ENCODE results near the gene KLC3. TPM values are rescaled to one million over a fixed set of nuclear protein-coding genes. Genes with fewer than 3 reads are reported as not detected.
A peak's percentile ranks its signal among the peaks of the same experiment; 100 is the strongest.

KLC3 gene
- total RNA-seq, 1 experiment from 2014 or later: not detected

DNA sequence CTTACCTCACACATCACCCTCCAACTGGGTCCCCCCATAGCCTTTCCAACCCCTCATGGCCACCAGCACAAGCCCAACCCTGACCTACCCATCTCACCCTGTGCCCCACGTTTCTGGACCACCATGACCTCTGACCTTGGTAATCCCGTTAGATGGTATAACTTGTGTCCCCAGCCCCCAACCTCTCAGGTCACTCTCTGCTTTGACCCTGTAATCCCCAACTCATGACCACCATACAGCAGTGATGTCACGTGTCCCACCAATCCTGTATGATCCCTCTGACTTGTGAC, 8.5 kb downstream of the KLC3 start:
- DNase-seq (ENCODE audit: low spot score): no peak

DNA sequence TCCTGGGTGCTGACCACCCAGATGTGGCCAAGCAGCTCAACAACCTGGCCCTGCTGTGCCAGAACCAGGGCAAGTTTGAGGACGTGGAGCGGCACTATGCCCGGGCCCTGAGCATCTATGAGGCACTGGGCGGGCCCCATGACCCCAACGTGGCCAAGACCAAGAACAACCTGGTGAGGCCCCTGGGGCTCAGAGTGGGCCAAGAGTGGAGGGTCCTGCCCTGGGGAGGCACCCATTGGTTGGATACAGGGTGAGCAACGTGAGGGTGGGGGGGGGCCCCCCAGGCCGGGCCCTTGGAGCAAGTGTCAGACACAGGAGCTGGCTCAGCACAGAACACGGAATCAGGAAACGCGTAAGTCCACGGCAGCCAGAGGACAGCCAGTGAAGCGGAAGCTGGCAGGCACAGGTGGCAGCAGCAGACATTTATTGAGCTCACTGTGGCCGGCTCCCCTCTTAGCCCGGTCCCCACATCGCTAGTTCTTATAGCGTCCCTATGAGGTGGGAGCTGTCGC, 8.9 kb downstream of the KLC3 start:
- no peak for DNase-seq (ENCODE audit: low spot score)

DNA sequence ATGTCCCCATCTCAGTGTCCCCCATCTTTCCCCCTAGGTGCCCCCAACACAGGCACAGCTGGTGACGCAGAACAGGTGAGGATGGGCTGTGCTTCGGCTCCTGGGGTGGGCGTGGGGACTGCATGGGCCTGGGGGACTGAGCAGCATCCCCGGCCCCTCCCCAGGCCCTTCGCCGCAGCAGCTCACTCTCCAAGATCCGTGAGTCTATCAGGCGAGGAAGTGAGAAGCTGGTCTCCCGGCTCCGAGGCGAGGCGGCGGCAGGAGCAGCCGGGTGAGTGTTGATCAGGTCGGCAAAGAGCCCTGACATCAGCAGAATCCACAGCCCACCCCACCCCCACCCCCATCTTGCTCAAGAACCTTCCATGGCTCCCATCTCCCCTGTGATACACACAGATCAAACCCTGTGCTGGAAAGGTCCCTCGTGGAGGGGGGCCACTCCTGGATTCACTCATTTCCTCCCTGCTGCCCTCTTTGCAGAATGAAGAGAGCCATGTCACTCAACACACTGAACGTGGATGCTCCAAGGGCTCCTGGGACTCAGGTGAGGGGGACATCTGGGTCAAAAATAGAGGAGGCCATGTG, 10.0 kb downstream of the KLC3 start:
- no peak for DNase-seq (ENCODE audit: low spot score)

DNA sequence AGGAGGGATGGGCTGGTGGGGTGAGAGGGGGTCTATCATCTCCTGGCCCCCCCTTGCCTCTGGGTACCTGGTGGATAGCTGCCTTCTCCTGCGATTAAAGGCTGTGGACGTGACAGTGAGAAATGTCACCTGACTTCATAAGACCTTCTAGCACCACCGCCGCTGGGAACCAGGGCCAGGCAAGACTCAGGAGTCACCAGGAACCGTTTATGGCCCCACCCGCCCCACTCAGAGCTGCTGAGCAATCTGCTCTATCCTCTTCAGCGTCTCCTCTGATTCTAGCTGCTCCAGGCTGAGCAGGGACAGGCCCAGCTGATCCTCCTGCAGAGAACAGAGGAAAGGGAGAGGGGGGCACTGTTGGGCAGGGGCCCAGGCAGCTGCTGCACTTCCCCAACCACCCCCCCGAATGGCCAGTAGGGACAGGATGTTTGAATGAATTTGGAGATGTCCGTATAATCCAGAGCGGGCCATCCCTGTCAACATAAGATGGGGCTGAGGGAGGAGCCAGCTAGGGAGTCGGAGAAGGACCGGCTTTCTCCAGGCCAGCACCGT, 10.9 kb downstream of the KLC3 start:
- DNase-seq (ENCODE audit: low spot score): no peak

DNA sequence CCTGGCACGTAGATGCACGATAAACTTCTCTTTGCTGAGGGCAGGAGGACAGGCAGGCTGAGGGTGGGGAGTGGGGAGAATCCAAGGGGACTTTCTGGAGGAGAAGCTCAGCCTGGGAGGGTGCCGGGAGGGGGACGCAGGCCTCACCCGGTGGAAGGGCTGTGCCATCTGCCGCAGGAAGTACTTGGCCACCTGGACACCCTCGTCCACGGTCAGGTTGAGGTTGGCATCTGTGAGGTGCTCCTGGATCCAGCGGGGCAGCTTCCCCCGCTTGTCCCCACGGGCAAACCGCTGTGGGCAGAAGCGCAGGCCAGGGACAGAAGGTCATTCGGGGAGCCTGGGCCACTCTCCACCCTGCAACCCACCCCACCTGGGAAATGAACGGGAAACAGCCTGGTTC, 11.5 kb downstream of the KLC3 start:
- DNase-seq (ENCODE audit: low spot score): no peak

DNA sequence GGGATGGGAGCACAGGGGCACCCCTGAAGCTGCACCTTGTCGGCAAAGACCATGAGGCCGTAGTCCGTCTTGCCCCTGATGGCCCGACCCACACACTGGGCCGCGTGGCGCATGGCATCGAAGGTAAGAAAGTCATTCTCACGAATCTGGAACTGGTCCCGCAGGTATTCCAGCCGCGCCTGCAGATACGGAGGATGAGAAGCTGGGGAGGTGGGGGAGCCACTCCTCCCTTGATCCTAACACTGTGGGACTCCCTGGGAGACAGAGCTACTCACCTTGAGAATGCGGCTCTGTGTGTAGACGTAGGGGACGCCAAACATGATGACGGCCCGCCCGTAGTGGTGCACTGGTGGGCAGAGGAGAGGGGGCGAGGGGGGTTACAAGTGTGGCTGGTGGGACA, 11.9 kb downstream of the KLC3 start:
- no peak for DNase-seq (ENCODE audit: low spot score)

DNA sequence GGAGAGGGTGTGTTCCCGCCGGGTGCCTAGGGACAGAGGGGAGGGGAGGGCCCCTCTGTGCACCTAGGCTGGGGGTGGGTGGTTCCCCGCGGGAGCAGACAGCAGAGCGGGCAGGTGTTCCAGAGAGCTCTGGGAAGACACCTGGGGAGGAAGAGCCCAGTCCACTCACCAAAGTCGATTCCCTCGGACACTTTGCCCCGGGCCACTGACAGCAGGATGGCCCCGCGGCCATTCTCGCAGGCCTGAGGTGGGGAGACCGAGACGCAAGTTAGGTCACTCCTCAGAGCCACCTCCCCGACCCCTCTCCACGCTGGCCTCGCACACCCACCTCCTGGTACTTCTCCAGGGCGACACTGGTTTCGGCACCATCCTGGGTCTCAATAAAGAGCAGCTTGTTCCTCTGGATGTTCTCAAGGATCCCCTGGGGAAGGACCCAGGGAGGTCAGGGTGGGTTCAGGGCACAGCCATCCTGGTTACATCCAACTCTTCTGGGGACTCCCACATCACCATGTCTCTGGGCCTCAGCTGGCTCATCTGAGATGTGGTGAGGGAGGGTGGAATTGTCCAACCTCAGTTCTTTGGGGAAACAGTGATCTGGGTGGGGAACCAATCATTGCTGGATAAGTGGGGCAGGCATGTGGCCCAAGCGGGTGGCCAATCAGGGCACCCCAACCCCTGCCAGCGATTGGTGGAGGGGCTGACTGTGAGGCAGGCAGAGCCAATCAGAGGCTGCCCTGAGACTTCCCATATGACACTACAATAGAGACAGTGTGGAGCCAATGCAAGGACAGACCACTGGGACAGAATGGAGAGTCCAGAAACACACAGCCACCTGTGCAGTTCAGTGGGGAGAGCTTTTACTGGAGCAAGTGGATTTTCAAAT, 12.6 kb downstream of the KLC3 start:
- DNase-seq (ENCODE audit: low spot score): no peak

DNA sequence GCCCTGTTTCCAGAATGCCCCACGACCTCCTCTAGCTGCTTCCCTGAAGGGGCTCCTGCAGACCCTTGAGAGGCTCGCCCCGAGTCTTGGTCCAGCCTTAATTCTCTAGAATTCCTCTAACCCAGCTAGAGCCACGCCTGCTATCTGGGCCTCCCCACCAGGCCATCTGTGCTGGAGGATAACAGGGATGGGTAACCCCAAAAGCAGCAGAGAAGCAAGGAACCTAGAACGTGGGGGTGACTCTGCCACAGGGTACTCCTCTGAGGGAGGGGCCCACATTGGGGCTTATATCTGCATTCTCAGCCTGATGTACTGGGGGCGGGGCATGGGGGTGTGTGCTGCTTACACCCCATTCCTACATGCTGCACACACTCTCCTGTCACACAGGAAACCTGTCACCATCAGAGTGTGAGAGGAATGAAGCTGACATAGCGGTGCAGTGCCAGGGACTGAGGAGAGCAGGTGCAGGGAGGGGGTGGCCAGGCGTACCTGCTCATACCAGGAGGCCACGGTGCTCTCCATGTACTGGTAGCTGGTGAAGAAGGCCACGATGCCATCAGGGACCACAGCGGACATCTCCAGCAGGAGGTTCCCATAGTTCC, 13.8 kb downstream of the KLC3 start:
- DNase-seq (ENCODE audit: low spot score): no peak

DNA sequence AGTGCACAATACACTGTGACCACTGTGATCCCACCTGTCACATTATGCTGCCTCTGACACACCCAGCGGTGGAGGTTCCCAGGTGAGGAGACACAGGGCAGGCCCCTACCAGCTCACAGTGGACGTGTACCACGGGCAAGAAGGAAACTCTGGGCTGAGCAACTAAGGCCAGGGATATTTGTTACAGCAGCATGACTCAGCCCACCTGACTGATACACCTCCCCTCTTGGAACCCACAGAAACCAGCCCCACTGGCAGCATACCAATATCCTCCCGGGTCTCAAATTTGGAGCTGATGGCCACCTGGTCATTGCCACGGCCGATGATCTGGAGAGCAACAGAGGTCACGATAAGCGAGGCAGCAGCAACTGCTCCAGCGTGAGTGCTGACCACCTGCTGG, 14.9 kb downstream of the KLC3 start:
- no peak for DNase-seq (ENCODE audit: low spot score)

DNA sequence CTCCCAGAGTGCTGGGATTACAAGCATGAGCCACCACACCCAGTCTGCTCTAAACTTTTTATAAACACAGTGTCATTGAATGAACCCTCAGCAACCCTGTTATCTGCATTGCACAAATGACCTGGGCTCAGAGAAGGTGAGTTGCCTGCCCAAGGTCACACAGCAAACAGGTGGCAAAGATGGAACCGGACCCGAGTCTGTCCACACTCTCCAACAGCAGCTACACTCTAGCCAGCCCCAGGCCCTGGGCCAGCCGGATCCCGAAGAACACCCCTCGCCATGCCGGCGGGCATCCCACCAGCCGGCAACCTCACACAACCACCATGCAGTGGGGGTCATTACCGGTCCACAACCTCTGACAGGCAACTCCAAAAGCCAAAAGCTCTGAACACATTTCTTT, 15.4 kb downstream of the KLC3 start:
- DNase-seq (ENCODE audit: low spot score): no peak

DNA sequence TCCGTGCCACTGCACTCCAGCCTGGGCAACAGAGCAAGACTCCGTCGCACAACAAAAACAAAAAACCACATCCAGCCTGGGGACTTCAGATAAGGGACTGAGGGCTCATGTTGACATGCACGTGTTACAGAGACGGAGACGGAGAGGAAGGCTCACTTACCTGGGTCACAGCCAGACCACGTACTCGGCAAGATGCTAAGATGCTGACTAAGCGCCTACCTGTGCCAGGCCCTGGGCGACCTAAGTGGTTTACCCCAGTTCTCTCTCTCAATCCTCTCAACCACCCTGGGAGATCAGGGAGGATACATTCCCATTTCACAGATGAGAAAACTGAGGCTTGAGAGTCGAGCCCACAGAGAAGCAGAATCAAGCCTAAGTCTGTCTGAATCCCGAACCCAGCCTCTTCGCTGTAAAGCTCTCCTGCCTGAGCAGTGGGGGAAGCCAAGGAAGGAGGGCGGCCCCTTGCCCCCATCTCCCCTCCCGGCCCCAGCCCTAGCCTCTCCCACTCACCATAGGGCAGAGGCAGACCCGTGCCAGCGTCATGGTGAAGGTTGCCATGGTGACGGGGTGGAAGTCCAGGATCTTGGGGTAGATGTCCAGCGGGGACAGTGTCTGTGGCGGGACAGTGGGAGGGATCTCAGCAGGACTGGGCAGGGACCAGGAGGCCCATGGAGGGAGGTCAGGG, 16.4 kb downstream of the KLC3 start:
- no peak for DNase-seq (ENCODE audit: low spot score)

DNA sequence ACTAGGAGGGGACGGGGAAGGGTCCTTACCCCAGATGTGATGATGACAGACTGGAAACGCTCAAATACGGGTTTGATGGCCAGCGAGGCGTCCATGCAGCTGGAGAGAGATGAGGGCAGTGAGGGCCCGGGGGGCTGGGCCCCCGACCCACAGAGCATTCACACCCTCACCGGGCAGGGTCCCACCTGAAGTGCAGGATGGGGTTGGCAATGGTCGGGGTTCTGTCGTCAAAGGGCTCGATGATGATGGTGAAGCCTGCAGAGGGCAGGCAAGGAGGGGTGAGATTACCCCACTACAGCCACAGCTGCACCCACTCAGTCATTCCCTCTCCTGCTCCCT, 16.9 kb downstream of the KLC3 start:
- DNase-seq (ENCODE audit: low spot score): no peak

DNA sequence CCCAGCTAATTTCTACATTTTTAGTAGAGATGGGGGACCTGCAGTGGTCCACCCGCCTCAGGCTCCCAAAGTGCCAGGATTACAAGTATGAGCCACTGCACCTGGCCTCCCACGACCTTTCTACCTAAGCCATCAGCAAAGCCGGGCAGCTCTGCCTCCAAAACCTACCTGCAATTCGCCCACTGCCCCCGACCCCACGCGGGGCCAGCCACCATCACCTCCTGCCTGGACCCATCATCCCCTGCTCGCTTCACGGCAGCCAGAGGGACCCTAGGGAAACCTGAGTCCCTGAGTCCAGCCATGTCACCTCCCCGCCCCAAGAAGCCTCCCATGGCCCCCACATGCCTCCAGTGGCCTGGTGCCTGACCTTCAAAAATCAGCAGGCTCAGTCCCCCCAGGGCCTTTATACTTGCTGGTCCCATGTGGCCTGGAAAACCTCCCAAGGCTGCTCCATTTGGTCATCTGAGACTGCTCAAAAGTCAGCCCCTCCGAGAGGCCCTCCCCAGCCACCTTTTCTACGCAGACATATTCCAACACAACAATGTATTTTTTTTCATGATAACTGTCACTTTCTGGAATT, 17.8 kb downstream of the KLC3 start:
- no peak for DNase-seq (ENCODE audit: low spot score)

DNA sequence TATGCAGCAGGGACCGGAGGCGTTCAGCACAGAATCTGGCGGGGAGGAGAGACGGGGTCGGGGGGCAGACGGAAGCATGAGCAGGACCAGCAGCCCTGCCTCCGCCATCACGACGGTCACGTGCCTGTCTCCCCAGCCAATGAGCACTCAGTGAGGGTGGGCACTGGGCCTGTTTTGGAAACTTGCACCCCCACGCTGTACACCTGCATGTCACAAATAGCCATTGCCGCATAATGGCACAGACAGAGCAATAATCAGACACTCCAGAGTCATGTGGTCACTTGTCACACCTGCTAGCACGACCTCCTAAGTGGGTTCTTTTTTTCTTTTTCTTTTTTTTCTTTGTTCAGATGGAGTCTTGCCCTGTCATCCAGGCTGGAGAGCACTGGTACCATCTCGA, 21.1 kb downstream of the KLC3 start:
- no peak for DNase-seq (ENCODE audit: low spot score)

DNA sequence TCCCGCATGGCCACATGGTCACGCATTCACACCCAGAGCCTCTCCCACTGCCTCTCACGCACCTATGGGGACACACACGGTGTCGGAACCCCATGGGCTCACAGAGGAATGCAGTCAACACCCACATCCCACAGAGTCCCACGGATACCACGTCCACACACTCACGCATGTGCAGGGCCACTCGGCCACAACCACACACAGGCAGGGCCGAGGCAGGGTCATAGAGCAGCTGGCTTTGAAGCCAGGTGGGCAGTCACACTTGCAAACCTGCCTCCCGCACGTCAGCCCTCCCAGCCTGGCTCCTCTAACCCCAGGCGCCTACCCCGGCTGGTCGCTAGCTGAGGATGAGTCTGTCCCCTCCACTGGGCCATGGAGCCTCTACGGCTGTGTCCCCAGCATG, 21.7 kb downstream of the KLC3 start:
- no peak for DNase-seq (ENCODE audit: low spot score)

DNA sequence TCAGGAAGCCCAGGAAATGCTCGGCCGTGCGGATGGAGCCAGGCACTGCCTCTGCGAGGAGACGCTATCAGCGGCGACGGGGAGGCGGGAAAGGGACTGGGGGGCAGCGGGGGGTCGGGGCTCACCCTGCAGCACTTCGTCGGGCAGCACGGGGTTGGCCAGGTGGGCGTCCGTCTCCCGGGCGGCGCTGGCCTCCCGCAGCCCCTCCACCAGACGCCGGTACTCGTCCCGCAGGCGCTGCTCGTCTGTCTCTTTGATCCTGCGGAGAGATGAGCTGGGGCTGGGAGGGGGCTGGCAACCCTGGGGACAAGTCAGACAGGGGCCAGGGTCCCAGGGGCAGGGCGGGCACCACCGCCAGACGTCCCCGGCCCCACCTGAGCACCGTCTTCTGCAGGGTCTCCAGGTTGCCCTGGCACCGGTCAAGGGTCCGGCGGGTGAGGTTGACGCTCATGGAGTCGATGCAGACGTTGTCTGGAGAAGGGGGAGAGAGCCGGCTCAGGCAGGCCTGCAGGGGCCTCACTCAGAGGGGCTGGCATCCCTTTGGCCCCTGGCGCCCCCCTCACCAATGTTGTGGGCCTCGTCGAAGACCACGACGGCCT, 23.4 kb downstream of the KLC3 start:
- DNase-seq (ENCODE audit: low spot score): no peak

DNA sequence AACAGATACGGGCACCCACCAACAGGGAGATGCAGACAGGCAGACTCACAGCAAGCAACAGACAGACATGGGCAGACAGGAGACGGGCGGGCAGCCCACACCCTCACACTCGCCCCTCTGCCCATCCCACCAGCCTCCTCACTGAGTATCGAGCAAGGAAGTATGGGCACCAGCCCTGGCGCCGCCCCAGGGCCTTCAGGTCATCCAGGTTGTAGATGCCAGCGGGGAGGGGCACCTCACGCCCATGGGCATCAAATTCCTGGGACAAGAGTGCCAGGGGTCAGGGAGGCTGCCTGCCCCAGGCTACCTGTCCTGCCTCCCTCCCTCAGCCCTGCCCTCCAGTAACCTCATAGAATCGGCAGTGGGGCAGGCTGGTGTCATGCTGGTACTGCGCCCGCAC, 24.1 kb downstream of the KLC3 start:
- no peak for DNase-seq (ENCODE audit: low spot score)

DNA sequence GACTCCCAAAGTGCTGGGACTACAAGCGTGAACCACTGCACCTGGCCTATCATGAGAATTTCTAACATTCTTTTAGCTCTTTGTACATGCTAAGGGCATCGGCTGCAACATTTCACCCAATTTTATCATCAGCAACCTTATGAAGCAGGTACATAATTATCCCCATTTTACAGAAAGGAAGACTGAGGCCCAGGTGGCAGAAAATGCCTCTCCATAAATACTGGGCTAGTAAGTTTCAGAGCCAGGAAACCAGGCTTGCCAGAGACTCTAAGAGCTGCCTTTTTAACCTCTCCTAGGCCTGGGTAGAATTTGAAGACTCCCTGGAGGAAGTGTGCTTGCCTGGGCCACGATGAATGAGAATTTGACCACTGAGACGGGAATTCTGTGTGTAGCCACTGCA, 27.6 kb downstream of the KLC3 start:
- no peak for DNase-seq (ENCODE audit: low spot score)

DNA sequence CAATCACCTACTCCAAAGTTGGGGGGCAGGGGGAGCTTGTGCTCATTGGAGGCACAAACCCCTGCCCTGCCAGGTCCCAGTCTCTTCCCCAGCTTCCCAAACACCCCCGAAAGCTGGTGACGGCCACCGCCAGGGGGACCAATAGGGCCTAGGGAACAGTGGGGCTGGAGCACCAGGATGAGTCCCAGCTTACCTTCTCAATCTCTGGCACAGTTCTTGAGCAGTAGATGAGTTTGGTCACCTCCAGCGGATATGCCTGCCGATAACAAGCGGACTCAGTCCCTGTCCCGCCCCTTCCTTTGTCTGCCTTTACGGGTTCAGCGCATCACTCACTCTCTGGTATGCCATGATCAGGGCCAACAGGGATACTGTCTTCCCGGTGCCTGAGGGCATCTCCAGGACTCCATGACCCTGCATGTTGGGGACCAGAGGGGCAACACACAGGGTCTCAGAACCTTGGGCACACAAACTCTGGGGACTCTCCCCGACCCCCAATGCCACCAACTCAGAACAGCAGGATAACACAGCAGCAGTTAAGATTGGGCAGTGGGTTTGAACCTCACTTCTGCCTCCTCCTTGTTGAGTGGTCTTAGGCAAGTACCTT, 28.3 kb downstream of the KLC3 start:
- DNase-seq (ENCODE audit: low spot score): no peak

DNA sequence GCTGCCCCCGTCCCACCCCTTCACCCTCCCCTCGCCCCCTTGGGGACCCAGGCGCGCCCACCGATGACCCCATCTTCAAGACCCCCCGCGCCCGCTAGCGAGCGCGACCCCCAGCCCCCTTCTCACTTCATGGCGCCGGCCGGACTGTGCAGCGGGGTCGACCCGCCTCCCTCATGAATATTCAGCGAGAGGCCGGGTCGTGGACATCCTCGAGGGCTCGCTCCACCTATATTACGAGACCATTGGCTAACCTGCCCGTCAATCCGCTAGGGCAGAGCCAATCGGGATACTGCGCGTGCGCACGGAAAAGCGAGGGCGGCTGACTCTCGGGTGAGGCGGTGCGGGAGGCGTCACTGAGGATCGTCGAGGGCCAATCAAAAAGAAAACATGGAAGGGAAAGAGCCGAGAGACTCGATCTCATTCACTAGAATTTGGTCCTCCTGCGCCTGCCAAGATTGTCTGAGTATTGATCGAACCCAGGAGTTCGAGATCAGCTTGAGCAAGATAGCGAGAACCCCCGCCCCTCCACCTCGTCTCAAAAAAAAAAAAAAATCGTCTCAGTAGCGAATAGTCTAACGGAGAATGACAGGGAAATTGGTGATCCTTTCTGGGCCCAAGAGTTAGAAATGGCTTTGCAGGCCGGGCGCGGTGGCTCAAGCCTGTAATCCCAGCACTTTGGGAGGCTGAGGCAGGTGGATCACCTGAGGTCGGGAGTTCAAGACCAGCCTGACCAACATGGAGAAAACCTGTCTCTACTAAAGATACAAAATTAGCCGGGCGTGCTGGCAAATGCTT, 30.1 kb downstream of the KLC3 start, which contains the start of gene ERCC2:
TSS of gene ERCC2 (minus strand) at position 164 of the 795 bp plus-strand sequence. CDS start at position 131, 33 bp downstream.
- DNase-seq (ENCODE audit: low spot score): peak; percentile 94
